HL-60 (cell line): Measurements from ENCODE around the gene LRRC74A.
A peak's percentile ranks its signal among the peaks of the same experiment; 100 is the strongest.

Experiments used
- DNase-seq, 2 experiments: peaks; one replicate each; pipeline ENCODE4 v3.0.0-alpha.2; 2010 to 2020; ENCODE audit warnings: low read depth in 1 of 2, low spot score in 1 of 2
- H3K27ac ChIP-seq: fragments of 250-450 bp; sonication (Bioruptor Pico); replicated peaks from 2 replicates; pipeline ENCODE4 v1.5.1; 2020; ENCODE audit warnings: mild to moderate bottlenecking, moderate library complexity
- H3K27me3 ChIP-seq: fragments of 250-450 bp; sonication (Bioruptor Pico); 2 replicates; pipeline ENCODE4 v1.5.1; 2021; ENCODE audit warnings: mild to moderate bottlenecking, moderate library complexity; ENCODE audit not compliant: insufficient read depth, poor library complexity, severe bottlenecking
- H3K4me3 ChIP-seq: replicated peaks from 2 replicates; pipeline ENCODE4 v1.5.1; 2011; ENCODE audit warnings: mild to moderate bottlenecking, control low read depth, low read length; ENCODE audit not compliant: insufficient read depth
- CTCF ChIP-seq: IDR thresholded peaks from one replicate; pipeline ENCODE4 v1.5.1; 2011; ENCODE audit warnings: low read length, control low read depth, inconsistent platforms; ENCODE audit not compliant: insufficient read depth
- GABPA ChIP-seq: IDR thresholded peaks from 2 replicates; pipeline ENCODE4 v1.6.1; 2012; ENCODE audit warnings: low read depth
- POLR2AphosphoS5 ChIP-seq: IDR thresholded peaks from 2 replicates; pipeline ENCODE4 v1.6.1; 2012; ENCODE audit warnings: low read depth
- REST ChIP-seq: IDR thresholded peaks from 2 replicates; pipeline ENCODE4 v1.6.1; 2012; ENCODE audit warnings: low read depth; ENCODE audit not compliant: insufficient replicate concordance
- SPI1 ChIP-seq: IDR thresholded peaks from 2 replicates; pipeline ENCODE4 v1.6.1; 2012; ENCODE audit warnings: low read depth, mild to moderate bottlenecking, borderline replicate concordance

LRRC74A gene

GRCh38 chr14:76862546-76863282, 36.5 kb downstream of the LRRC74A start:
- no peak overlapping the region for H3K27ac ChIP-seq
- TF ChIP-seq REST (no peak), SPI1 (no peak), CTCF (no peak), POLR2AphosphoS5 (no peak), GABPA (no peak)
- no peaks in the 10 kb centered on the region for H3K27me3 ChIP-seq
- no peak for DNase-seq
- H3K4me3 ChIP-seq: no peak overlapping the region

GRCh38 chr14:76863724-76864407, 37.7 kb downstream of the LRRC74A start:
- DNase-seq: peak; percentile 74 to 75
- TF ChIP-seq SPI1 (peak; percentile 48; the same call in 1 of the 2 replicates), REST (no peak), GABPA (peak; percentile 57), CTCF (no peak), POLR2AphosphoS5 (no peak)
- no peaks in the 10 kb centered on the region for H3K27me3 ChIP-seq
- peak overlapping the region; percentile 30 for H3K4me3 ChIP-seq
- H3K27ac ChIP-seq: peak overlapping the region; percentile 70

GRCh38 chr14:76866456-76866855, 40.2 kb downstream of the LRRC74A start:
- Histone ChIP-seq H3K27me3 (no peaks in the 10 kb centered on the region), H3K4me3 (no peak overlapping the region)

More at GRCh38 chr14:76866456-76866855, 40.2 kb downstream of the LRRC74A start:
- H3K27ac ChIP-seq: no peak overlapping the region
- DNase-seq: no peak
- no peak for TF ChIP-seq POLR2AphosphoS5
- TF ChIP-seq REST: no peak
- no peak for TF ChIP-seq CTCF
- no peak for TF ChIP-seq GABPA
- no peak for TF ChIP-seq SPI1
